ENCODE data around the gene ZNF260. TPM values are rescaled to one million over a fixed set of nuclear protein-coding genes. Genes with fewer than 3 reads are reported as not detected.
A peak's percentile ranks its signal among the peaks of the same experiment; 100 is the strongest.

ZNF260 gene
- total and polyA plus RNA-seq, 2 of the 13 experiments (the other 11 are each of a cell fraction or from before 2014, with no cell fraction given): 2.8 to 10.5 TPM

GRCh38 chr19:36489118-36489919, 38.8 kb downstream of the ZNF260 start, which contains the start of gene ZNF566 (continued):
- TF ChIP-seq, protein P1, sequence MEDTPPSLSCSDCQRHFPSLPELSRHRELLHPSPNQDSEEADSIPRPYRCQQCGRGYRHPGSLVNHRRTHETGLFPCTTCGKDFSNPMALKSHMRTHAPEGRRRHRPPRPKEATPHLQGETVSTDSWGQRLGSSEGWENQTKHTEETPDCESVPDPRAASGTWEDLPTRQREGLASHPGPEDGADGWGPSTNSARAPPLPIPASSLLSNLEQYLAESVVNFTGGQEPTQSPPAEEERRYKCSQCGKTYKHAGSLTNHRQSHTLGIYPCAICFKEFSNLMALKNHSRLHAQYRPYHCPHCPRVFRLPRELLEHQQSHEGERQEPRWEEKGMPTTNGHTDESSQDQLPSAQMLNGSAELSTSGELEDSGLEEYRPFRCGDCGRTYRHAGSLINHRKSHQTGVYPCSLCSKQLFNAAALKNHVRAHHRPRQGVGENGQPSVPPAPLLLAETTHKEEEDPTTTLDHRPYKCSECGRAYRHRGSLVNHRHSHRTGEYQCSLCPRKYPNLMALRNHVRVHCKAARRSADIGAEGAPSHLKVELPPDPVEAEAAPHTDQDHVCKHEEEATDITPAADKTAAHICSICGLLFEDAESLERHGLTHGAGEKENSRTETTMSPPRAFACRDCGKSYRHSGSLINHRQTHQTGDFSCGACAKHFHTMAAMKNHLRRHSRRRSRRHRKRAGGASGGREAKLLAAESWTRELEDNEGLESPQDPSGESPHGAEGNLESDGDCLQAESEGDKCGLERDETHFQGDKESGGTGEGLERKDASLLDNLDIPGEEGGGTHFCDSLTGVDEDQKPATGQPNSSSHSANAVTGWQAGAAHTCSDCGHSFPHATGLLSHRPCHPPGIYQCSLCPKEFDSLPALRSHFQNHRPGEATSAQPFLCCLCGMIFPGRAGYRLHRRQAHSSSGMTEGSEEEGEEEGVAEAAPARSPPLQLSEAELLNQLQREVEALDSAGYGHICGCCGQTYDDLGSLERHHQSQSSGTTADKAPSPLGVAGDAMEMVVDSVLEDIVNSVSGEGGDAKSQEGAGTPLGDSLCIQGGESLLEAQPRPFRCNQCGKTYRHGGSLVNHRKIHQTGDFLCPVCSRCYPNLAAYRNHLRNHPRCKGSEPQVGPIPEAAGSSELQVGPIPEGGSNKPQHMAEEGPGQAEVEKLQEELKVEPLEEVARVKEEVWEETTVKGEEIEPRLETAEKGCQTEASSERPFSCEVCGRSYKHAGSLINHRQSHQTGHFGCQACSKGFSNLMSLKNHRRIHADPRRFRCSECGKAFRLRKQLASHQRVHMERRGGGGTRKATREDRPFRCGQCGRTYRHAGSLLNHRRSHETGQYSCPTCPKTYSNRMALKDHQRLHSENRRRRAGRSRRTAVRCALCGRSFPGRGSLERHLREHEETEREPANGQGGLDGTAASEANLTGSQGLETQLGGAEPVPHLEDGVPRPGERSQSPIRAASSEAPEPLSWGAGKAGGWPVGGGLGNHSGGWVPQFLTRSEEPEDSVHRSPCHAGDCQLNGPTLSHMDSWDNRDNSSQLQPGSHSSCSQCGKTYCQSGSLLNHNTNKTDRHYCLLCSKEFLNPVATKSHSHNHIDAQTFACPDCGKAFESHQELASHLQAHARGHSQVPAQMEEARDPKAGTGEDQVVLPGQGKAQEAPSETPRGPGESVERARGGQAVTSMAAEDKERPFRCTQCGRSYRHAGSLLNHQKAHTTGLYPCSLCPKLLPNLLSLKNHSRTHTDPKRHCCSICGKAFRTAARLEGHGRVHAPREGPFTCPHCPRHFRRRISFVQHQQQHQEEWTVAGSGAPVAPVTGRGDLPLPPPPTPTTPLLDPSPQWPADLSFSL (CRISPR knock-in tag; IDR thresholded peaks at IDR 0.05): peak; percentile 95
- TF ChIP-seq ZFAT (CRISPR knock-in tag; conservative IDR thresholded peaks at IDR 0.05): no peak
- peak; percentile 38; the same call in 1 of the 2 replicates for TF ChIP-seq NFYB (CRISPR knock-in tag; IDR thresholded peaks at IDR 0.05)
- TF ChIP-seq, protein P2, sequence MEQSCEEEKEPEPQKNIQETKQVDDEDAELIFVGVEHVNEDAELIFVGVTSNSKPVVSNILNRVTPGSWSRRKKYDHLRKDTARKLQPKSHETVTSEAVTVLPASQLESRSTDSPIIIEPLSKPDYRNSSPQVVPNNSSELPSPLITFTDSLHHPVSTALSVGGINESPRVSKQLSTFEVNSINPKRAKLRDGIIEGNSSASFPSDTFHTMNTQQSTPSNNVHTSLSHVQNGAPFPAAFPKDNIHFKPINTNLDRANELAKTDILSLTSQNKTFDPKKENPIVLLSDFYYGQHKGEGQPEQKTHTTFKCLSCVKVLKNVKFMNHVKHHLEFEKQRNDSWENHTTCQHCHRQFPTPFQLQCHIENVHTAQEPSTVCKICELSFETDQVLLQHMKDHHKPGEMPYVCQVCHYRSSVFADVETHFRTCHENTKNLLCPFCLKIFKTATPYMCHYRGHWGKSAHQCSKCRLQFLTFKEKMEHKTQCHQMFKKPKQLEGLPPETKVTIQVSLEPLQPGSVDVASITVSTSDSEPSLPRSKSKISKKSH (CRISPR knock-in tag; IDR thresholded peaks at IDR 0.05; ENCODE audit: borderline replicate concordance): no peak; the same call in 1 of the 2 replicates
- TF ChIP-seq, protein P3, sequence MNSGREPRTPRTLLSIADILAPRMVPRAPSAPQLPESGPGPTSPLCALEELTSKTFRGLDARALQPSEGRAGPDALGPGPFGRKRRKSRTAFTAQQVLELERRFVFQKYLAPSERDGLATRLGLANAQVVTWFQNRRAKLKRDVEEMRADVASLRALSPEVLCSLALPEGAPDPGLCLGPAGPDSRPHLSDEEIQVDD (CRISPR knock-in tag; IDR thresholded peaks at IDR 0.05; ENCODE audit: borderline replicate concordance): no peak
- TF ChIP-seq, protein P4, sequence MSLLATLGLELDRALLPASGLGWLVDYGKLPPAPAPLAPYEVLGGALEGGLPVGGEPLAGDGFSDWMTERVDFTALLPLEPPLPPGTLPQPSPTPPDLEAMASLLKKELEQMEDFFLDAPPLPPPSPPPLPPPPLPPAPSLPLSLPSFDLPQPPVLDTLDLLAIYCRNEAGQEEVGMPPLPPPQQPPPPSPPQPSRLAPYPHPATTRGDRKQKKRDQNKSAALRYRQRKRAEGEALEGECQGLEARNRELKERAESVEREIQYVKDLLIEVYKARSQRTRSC (CRISPR knock-in tag; IDR thresholded peaks at IDR 0.05; ENCODE audit: low read depth): no peak
- TF ChIP-seq, protein P5, sequence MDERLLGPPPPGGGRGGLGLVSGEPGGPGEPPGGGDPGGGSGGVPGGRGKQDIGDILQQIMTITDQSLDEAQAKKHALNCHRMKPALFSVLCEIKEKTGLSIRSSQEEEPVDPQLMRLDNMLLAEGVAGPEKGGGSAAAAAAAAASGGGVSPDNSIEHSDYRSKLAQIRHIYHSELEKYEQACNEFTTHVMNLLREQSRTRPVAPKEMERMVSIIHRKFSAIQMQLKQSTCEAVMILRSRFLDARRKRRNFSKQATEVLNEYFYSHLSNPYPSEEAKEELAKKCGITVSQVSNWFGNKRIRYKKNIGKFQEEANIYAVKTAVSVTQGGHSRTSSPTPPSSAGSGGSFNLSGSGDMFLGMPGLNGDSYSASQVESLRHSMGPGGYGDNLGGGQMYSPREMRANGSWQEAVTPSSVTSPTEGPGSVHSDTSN (CRISPR knock-in tag; IDR thresholded peaks at IDR 0.05): no peak
- TF ChIP-seq SAP130 (CRISPR knock-in tag; IDR thresholded peaks at IDR 0.05; ENCODE audit: low read depth): peak; percentile 76
- TF ChIP-seq ISX (CRISPR knock-in tag; conservative IDR thresholded peaks at IDR 0.05): no peak
- TF ChIP-seq ARNT2 (CRISPR knock-in tag; IDR thresholded peaks at IDR 0.05; ENCODE audit: low read depth): peak; percentile 73; the same call in 1 of the 2 replicates
- peak; percentile 34; the same call in 1 of the 2 replicates for TF ChIP-seq CBFB (CRISPR knock-in tag; IDR thresholded peaks at IDR 0.05)
- no peak for TF ChIP-seq MBD4 (IDR thresholded peaks at IDR 0.05; ENCODE audit: borderline replicate concordance, low read length)
- TF ChIP-seq ZNF724P (CRISPR knock-in tag; IDR thresholded peaks at IDR 0.05; ENCODE audit: borderline replicate concordance): 0 out of 2 replicates have a peak, but pooled peaks have one; percentile 15
- TF ChIP-seq FLYWCH1 (CRISPR knock-in tag; IDR thresholded peaks at IDR 0.05): no peak
- TF ChIP-seq, protein P6, sequence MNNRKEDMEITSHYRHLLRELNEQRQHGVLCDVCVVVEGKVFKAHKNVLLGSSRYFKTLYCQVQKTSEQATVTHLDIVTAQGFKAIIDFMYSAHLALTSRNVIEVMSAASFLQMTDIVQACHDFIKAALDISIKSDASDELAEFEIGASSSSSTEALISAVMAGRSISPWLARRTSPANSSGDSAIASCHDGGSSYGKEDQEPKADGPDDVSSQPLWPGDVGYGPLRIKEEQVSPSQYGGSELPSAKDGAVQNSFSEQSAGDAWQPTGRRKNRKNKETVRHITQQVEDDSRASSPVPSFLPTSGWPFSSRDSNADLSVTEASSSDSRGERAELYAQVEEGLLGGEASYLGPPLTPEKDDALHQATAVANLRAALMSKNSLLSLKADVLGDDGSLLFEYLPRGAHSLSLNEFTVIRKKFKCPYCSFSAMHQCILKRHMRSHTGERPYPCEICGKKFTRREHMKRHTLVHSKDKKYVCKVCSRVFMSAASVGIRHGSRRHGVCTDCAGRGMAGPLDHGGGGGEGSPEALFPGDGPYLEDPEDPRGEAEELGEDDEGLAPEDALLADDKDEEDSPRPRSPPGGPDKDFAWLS (CRISPR knock-in tag; IDR thresholded peaks at IDR 0.05; ENCODE audit: borderline replicate concordance): no peak

Measured in HepG2 (cell line).